Loucy (cell line): ENCODE measurements around the gene REV1.

ENCODE experiments used
- H2AFZ ChIP-seq: fragments of 200-600 bp; sonication (generic); 2 replicates; pipeline ENCODE4 v1.6.0; 2016; ENCODE audit warnings: antibody characterized with exemption, mild to moderate bottlenecking, low read length, moderate library complexity
- H3F3A ChIP-seq: fragments of 200-600 bp; 2 replicates; pipeline ENCODE4 v1.6.0; 2016; ENCODE audit warnings: antibody characterized with exemption, low read depth, mild to moderate bottlenecking
- H3K27me3 ChIP-seq: fragments of 200-600 bp; sonication (generic); 2 replicates; pipeline ENCODE4 v1.6.1; 2014; ENCODE audit warnings: low read length, mild to moderate bottlenecking; ENCODE audit not compliant: insufficient read depth, poor library complexity, severe bottlenecking
- H3K36me3 ChIP-seq: fragments of 200-600 bp; sonication (generic); 2 replicates; pipeline ENCODE4 v1.6.1; 2016; ENCODE audit warnings: low read length; ENCODE audit not compliant: insufficient read depth
- H3K4me1 ChIP-seq: fragments of 200-600 bp; sonication (generic); 2 replicates; pipeline ENCODE4 v1.5.1; 2014; ENCODE audit warnings: low read length, mild to moderate bottlenecking; ENCODE audit not compliant: insufficient read depth, poor library complexity, severe bottlenecking
- H3K4me2 ChIP-seq: fragments of 200-600 bp; sonication (generic); 2 replicates; pipeline ENCODE4 v1.6.0; 2014; ENCODE audit warnings: antibody characterized with exemption, low read length, low read depth, mild to moderate bottlenecking; ENCODE audit not compliant: poor library complexity, severe bottlenecking
- H3K4me3 ChIP-seq: fragments of 200-600 bp; sonication (generic); 2 replicates; pipeline ENCODE4 v1.5.1; 2014; ENCODE audit warnings: low read length, mild to moderate bottlenecking, mixed read lengths; ENCODE audit not compliant: poor library complexity, severe bottlenecking
- H3K79me2 ChIP-seq: fragments of 200-600 bp; sonication (generic); 2 replicates; pipeline ENCODE4 v1.6.1; 2014; ENCODE audit warnings: low read length; ENCODE audit not compliant: insufficient read depth
- H3K9ac ChIP-seq: fragments of 200-600 bp; sonication (generic); 2 replicates; pipeline ENCODE4 v1.6.0; 2014; ENCODE audit warnings: mild to moderate bottlenecking, low read depth, low read length, moderate library complexity; ENCODE audit not compliant: poor library complexity, severe bottlenecking
- H3K9me2 ChIP-seq: fragments of 200-600 bp; sonication (generic); replicated peaks from 2 replicates; pipeline ENCODE4 v1.6.1; 2016; ENCODE audit warnings: low read depth, low read length, mixed read lengths
- H3K9me3 ChIP-seq: fragments of 200-600 bp; sonication (generic); 2 replicates; pipeline ENCODE4 v1.6.1; 2014; ENCODE audit warnings: mild to moderate bottlenecking, antibody characterized with exemption, low read length, low read depth; ENCODE audit not compliant: insufficient read depth
- H4K20me1 ChIP-seq: fragments of 200-600 bp; sonication (generic); 2 replicates; pipeline ENCODE4 v1.6.0; 2014; ENCODE audit warnings: antibody characterized with exemption, low read length, mild to moderate bottlenecking; ENCODE audit not compliant: insufficient read depth, poor library complexity, severe bottlenecking
- EZH2phosphoT487 ChIP-seq: fragments of 200-600 bp; IDR thresholded peaks from 2 replicates; pipeline ENCODE4 v1.6.1; 2018; ENCODE audit warnings: antibody characterized with exemption, mild to moderate bottlenecking, moderate library complexity, borderline replicate concordance
- TF ChIP-seq, protein P1 (sequence below): fragments of 200-600 bp; sonication (generic); conservative IDR thresholded peaks from 2 replicates; pipeline ENCODE4 v1.5.1; 2014; ENCODE audit warnings: mild to moderate bottlenecking, antibody characterized with exemption, low read length

Gene REV1

DNA sequence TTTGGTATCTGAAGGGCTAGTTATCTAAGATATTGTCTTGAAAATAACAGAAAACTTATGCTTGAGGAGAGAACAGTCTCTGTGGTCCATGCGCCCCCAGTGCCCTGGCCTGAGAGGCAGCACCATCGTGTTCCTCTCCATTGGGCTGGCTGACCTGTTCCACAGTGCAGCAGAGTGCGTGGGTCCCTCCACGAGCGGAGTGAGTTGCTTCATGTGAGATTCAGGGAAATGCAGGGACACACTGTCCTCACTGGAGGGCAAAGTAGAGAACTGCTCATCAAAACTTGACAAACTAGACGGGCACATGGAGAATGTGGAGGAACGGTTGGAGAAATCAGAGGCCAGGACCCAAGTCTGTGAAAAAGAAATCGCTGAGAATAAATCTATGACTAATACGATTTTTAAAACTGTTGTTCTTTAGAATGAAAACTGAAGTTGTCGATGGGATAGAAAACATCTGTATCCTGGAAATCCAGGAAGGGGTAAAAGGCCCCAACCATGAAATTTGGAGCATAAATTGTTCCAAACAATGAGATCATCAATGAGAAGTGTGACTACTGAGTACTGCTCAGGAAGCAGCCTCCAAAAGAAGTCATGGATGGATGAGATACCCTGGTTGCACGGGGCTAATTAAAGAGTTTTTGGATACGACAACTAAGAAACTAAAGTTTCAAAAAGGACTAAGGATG, 58.1 kb downstream of the REV1 start:
- Histone ChIP-seq H3K27me3 (no peaks in the 10 kb centered on the region), H3K79me2 (no peaks in the 10 kb centered on the region), H2AFZ (no peak overlapping the region), H3K9me2 (no peaks in the 10 kb centered on the region), H3F3A (0 out of 2 replicates have a peak, but pooled peaks cover 5% of the 10 kb centered on the region), H3K9ac (no peak overlapping the region), H4K20me1 (peaks cover 35% of the 10 kb centered on the region), H3K4me2 (no peak overlapping the region), H3K4me1 (peaks cover 11% of the 10 kb centered on the region), H3K4me3 (no peak overlapping the region), H3K9me3 (no peaks in the 10 kb centered on the region), H3K36me3 (peaks cover 37% of the 10 kb centered on the region)
- no peak for TF ChIP-seq EZH2phosphoT487
- TF ChIP-seq, protein P1, sequence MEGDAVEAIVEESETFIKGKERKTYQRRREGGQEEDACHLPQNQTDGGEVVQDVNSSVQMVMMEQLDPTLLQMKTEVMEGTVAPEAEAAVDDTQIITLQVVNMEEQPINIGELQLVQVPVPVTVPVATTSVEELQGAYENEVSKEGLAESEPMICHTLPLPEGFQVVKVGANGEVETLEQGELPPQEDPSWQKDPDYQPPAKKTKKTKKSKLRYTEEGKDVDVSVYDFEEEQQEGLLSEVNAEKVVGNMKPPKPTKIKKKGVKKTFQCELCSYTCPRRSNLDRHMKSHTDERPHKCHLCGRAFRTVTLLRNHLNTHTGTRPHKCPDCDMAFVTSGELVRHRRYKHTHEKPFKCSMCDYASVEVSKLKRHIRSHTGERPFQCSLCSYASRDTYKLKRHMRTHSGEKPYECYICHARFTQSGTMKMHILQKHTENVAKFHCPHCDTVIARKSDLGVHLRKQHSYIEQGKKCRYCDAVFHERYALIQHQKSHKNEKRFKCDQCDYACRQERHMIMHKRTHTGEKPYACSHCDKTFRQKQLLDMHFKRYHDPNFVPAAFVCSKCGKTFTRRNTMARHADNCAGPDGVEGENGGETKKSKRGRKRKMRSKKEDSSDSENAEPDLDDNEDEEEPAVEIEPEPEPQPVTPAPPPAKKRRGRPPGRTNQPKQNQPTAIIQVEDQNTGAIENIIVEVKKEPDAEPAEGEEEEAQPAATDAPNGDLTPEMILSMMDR: no peak

DNA sequence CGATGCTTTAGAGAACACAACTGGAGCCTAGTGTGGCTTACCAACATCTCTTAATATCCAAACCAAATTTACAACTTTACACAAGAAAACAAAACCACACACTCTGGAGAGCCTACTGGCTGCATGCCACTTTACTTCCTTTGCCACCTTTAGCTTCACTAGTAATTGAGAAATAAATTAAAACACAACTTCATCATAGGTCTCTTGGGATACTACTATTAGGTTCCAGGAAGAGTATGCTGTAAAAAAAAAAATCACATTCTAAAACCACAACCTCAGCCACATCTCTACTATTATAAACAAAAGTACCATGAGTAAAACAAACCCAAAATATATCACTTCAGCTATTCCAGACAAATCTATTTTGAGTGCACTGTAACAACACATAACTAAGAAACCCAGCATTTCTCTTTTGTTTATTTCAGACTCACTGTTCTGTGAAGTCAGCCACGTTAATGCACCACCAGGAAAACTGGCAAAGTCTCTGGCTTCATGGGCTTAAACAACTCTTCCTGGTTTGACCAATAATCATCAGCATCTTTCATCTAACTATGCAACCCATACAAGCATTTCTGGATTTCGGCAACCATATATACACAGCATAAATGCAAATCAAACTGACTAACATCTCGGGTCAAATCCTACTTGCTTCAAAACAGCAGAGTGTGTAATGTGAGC, 59.1 kb downstream of the REV1 start:
- Histone ChIP-seq H3F3A (0 out of 2 replicates have a peak, but pooled peaks cover 5% of the 10 kb centered on the region), H3K4me2 (no peak overlapping the region), H3K9me2 (no peaks in the 10 kb centered on the region), H3K27me3 (no peaks in the 10 kb centered on the region), H2AFZ (no peak overlapping the region), H3K9ac (no peak overlapping the region), H3K36me3 (peaks cover 34% of the 10 kb centered on the region), H3K4me3 (no peak overlapping the region), H3K79me2 (no peaks in the 10 kb centered on the region), H3K9me3 (no peaks in the 10 kb centered on the region), H4K20me1 (peaks cover 29% of the 10 kb centered on the region), H3K4me1 (peaks cover 11% of the 10 kb centered on the region)
- peak; percentile 63; the same call in 1 of the 2 replicates for TF ChIP-seq EZH2phosphoT487
- TF ChIP-seq, protein P1: no peak

DNA sequence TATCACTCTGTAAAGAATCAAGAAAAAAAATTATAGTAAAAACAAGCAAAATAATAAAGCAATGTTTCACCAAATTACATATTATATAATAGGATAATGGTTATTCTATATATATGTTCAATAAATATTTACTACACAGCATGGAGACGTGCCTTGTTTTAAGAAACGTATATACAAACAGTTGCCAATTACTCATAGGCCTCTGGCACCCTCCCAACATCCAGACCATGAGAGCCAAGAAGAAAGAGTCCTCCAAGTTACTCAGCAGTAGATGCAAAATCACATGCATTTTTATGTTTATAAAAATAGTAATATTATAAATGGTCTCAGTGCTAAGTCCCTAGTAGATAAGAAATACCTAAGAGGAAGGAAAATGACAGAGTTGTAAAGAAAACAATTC, 64.8 kb downstream of the REV1 start:
- Histone ChIP-seq H3K4me3 (no peak overlapping the region), H3K79me2 (no peaks in the 10 kb centered on the region), H3K4me1 (peaks cover 2% of the 10 kb centered on the region), H3K9me2 (no peaks in the 10 kb centered on the region), H3K9me3 (no peaks in the 10 kb centered on the region), H3F3A (no peaks in the 10 kb centered on the region), H3K4me2 (no peak overlapping the region), H2AFZ (no peak overlapping the region), H3K27me3 (no peaks in the 10 kb centered on the region), H3K36me3 (peaks cover 67% of the 10 kb centered on the region), H4K20me1 (peaks cover 11% of the 10 kb centered on the region), H3K9ac (no peak overlapping the region)
- TF ChIP-seq, protein P1: no peak
- TF ChIP-seq EZH2phosphoT487: no peak
